Uterus (tissue), 2 donors: ENCODE results near the gene ARHGEF7.

Experiments used
- CTCF ChIP-seq, 4 experiments: fragments of 200-600 bp in 2 of 4; fragments of 450-650 bp in 2 of 4; sonication (generic) in 2 of 4; IDR thresholded peaks; one replicate each; pipeline ENCODE4 v1.5.1; 2016 to 2019; ENCODE audit warnings: antibody characterized with exemption in 4 of 4, mild to moderate bottlenecking in 2 of 4, moderate library complexity in 1 of 4
- POLR2A ChIP-seq, 2 donors: fragments of 450-650 bp; IDR thresholded peaks; one replicate each; pipeline ENCODE4 v1.6.1; 2016; ENCODE audit warnings: antibody characterized with exemption in 2 of 2, mild to moderate bottlenecking in 1 of 2, moderate library complexity in 1 of 2

GRCh38 chr13:111296417-111296816, 181.3 kb downstream of the ARHGEF7 start:
- TF ChIP-seq CTCF (IDR thresholded peaks at IDR 0.05) (no peak), POLR2A (IDR thresholded peaks at IDR 0.05) (no peak)
